ENCODE results near the gene ABL2.

Gene ABL2

DNA sequence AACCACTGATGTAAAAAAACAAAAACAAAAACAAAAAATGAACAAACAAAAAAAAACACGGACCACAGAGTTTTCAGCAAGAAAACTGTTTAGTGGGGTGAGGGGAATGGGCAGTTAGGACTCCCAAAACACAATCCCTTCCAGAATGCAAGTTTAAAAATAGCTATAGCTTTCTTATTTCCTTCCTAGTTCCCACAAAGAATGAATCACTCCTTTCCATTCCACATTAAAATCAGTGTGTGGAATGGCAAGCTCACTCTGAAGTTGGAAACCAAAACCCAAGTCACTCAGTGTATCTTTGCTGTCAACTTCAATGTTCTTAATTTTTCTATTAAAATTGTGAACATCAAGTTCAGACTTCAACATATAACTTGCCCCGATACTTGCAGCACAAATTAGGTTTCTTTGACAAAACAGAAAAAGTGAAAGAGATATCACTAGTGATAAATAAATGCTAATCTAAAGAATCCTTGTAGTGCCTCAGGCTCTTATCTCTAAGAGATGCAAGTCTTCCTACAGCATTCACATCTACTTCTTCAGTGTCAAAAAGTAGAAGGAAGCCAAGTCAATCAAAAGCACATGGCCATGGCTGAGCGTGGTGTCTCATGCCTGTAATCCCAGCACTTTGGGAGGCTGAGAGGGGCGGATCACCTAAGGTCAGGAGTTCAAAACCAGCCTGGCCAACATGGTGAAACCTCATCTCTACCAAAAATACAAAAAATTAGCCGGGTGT is 102.1 kb downstream of the ABL2 start:
- DNase-seq = no peak

DNA sequence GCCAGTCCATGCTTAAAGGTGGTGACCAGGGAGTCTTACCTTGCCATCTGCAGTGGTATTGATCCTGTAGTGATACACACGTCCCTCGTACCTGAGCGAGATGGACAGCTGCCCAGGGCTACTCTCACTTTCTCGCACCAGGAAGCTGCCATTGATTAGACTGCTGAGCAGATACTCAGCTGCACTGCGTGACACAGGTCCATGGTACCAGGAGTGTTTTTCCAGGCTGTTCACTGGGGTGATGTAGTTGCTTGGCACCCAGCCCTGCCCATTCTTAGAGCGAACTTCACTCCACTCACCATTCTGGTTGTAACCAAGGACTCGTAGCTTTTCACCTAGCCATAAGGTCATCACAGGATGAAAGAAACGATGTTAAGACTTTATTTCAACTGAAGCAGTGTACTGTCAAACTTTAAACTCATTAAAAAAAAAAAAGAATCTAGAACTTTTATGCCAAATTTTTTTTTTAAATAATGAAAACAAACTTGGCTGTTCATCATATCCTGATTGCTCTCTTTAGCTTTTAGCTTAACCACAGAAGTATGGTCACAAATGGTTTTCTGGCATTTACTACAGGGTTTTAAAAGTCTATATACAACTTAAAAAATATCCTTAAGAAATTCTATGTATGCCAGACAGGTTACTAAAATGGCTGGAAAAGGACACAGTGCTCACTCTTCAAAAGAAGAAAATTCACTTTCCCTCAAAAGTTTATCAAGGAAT is 103.0 kb downstream of the ABL2 start:
- no peak for DNase-seq

- no peak for DNase-seq
These were observed 104.6 kb downstream of the ABL2 start for GRCh38 chr1:179124873-179125272.

DNA sequence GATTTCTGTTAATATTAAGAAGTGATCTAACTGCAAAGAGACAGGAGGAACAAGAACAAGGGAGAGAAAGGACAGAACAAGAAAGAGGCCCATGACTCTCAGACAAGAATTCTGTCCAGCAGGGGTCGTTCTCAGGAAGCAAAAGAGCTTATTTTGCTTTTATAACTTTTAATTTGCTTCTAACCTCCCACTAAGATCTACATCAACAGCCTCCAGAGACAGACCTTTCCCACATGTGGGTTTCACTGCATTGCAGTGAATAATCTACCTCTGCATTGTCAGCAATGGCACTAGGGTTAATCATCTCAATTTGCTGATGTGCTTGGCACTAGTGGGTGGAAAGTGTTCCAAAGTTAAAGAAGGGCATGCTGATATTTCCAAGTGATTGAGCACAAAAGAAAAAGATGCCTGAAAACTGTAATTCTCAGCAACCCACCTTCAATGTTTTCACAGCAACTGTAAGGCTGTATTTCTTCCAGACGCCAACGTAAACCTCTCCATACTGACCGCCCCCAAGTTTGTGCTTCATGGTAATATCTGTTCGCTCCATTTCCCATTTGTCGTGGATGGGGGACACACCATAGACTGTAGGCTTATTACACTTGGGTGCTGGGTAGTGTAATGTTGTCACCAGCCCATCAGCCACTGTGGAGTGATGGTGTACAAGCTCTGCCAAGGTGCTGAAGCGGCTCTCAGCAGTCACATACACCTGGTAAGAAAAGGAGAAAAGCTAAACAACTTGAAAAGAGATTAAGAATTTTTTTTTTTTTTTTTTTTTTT is 108.1 kb downstream of the ABL2 start:
- DNase-seq = peak; percentile 13

- no peak for DNase-seq
These were observed 108.7 kb downstream of the ABL2 start for GRCh38 chr1:179120736-179121135.

DNA sequence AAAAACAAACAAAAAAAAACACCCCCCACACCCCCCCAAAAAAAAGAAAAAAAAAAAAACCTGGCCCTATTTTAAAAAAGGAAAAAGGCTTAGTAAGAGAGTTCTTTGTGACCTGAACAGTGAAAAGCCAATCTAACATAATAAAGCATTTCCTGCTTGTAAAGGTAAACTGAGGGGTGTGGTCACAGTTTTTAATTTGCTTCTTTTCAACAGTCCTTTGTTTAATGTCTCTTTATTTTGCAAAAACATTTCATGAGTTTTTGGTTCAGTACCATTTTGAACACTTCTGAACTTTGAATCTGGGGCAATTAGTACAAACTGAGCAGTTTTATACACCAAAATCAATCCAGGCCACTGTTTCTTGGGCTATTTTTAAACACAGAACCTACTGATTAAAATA is 110.0 kb downstream of the ABL2 start:
- no peak for DNase-seq

DNA sequence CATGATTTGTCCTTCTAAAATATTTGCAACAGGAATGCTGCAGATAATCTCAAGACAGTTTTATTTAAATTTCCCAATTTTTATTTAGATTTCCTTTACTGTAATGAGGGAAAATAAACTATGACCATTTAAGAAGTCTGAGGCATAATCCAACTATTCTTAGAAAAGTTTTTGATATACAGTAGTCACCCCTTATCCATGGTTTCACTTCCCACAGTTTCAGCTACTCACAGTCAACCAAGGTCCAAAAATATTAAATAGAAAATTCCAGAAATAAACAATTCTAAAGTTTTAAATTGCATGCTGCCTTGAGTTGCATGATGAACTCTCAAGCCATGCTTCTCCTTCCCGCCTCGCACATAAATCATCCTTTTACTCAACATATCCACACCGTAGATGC is 114.3 kb downstream of the ABL2 start:
- DNase-seq = no peak

GRCh38 chr1:179108644-179109043 is 120.8 kb downstream of the ABL2 start:
- DNase-seq = no peak

DNA sequence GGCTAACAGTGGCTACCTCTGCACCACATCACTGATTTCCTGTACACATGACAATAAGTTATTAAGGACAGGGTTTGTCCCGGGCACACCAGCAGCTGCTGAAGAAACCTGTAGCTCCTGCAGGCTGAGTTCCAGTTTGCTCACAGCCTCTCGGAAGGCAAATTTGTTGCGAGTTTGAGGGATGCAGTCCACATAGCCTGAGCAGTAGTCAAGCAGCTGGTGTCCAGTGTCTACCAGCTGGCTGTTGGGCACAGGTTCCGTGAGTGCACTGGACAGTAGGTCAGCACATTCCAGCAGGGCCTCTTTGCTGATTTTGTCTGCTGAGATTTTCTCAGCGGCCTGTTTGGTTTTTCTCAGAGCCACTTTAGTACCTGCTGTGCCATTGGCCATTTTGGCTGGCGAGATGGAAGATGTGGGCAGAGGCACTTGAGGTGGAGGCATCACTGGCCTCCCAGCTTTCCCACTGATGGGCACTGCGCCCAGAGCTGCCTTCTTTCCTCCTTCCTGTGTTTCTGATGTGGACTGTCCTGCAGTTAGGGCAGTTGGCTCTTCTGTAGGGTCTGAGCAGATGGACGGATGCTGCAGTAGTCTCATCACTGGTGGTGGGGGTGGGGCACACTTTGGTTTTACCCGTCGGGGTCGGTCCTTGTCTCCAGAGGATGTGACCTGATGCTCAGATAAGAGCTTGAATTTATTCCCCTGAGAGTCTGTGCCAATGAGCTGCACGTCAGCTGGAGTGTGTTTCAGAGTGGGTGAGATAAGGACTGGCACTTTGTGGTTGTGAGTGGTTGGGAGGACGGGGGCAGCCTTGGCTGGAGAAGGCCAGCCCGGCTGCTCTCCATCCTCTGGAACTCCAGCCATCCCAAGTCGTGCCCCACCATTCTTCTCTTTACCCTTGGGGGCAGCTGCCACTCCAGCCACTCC is 121.5 kb downstream of the ABL2 start:
- no peak for DNase-seq

DNA sequence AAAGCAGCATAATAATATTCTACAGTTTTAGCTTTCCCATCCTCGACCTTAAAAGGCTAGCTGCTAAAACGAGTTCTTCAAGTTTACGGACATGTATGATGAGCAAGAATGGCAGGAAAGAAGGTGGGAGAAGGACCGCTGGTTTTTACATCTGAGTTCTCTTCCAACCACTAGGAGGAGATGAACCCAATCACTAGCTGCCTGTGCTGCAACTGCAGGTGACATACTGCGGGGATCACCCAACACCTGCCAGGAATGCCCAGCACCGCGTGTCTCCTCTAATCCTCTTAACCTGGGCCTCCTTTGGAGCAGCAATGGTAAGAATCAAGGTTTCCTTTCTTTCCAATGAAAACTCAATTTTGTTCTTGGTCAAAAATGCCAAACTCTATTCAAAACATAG is 124.1 kb downstream of the ABL2 start:
- no peak for DNase-seq

GRCh38 chr1:179104611-179105250 is 124.7 kb downstream of the ABL2 start:
- DNase-seq = no peak

GRCh38 chr1:179103999-179104398 is 125.5 kb downstream of the ABL2 start:
- DNase-seq = no peak

DNA sequence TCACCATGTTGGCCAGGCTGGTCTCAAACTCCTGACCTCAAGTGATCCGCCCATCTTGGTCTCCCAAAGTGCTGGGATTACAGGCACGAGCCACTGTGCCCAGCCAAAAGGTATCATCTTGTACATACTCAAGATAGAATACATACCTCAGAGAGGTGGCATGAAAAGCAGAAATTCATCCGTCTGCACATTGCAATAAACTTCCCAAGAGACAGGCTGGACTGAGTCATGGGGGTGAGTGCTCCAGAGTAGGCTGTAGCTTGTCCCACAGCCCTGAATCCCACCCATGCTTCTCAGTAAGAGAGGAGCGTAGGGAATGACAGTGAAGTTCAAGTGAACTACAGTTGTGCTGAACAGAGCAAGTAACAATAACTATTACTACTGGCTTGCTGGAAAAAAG is 127.9 kb downstream of the ABL2 start:
- no peak for DNase-seq

DNA sequence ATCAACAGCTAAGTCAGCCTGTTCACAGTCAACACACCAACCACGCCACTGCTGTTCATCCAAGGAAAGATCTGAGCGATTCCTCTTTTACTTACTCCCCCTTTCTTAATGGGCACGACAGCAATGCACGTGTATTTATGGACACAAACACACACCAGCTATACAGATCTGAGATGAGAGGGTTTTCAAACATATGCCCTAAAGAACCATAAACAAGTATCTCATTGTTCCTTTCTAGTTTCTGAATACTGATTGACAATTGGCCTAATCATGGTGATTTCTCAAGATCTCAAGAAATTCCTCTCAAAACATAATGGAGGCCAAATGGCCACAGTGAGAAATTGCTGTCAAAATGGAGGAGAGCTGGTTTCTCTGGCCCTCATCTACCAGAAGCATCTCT is 129.6 kb downstream of the ABL2 start:
- no peak for DNase-seq

DNA sequence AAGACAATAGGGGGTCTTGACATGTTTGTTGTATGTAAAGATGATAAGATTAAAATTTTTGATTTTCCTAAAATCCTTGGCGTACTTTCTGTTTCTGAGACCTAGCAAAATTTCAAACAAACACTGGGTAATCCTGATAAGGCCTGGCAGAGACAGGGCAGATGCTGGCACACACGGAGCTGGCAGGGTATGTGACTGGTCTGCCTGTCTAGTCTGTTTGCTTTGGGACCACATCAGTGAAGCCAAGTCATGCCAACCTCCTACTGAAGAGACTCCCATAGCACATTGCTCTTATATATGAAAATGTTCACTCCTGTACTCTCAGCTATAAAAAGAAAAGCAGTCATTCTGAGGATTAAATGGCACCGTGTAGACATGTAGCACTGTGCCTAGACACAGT is 133.6 kb downstream of the ABL2 start:
- no peak for DNase-seq

DNA sequence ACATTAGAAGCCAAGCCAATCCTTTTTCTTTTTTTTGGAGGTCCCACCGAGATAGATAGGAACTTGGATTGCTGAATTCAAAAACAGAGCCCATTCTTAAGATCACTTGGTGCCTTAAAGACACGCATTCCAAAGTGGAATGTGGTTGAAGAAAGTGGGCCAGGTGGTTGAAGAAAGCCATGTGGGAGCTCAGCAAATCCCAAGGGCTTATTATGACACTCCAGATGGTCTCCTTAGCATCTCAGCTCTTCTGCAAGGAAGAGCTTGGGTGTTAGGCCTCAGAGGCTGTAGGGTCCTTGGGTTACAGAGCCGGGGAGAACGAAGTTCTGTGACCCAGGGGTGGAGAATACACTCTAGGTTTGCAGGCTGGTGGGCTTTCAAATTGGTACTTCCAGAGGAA is 134.1 kb downstream of the ABL2 start:
- no peak for DNase-seq

DNA sequence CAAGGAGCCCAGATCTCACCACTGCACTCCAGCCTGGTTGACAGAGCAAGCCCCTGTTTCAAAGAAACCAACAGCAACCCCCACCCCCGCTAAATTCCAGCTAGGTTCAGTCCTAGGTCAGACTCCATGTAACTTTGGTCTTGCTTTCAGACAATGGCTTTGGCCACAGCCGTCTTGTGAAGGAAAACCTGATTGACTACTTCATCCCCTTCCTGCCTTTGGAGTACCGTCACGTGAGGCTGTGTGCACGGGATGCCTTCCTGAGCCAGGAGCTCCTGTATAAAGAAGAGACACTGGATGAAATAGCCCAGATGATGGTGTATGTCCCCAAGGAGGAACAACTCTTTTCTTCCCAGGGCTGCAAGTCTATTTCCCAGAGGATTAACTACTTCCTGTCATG is 134.7 kb downstream of the ABL2 start:
- DNase-seq = no peak

DNA sequence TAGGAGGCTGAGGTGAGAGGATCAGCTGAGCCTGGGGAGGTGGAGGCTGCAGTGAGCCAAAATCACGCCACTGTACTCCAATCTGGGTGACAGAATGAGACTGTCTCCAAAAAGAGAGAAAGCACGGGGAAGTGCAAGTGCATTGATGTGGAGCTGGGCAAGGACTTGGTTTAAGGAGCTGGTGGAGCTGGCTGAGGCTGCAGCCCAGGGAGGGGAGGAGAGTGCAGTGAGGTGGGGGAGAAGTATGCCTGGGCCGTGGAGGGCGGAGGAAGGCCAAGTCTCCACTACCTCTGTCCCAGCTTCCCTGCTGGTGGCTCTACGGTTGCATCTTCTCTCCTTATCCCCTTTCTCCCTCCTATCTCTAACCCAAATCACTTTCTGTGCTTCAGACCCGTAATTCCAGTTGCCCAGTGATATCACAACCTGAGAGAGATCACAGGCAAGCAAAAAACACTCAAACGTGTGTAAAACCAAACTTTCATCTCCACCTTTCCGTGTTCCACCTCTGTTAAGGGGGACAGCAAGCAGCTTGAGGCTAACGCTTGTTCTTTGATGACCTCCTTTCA is 136.5 kb downstream of the ABL2 start:
- no peak for DNase-seq

DNA sequence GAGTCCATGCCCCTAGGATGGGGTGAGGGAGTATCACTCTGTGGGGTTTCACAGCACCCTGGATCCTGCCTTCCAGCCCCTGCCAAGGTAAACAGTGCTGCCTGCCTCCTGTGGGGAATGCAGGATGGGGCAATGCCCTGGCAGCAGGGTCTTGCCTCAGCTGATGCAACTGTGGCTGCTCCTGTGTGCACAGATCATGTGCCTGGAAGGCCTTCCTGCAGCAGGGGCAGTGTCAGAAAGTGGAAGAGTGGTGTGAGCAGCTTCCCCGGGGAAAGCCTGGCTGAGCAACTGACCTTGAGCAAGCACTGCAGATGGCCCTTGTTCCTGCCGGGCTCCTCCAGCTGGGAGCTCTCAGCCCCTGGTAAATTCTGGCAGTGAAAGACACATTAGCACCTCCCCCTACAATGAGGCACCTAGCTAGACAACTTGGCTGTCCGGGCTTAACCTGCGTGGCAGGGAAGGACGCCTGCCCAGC is 137.7 kb downstream of the ABL2 start:
- no peak for DNase-seq

- DNase-seq = no peak
These were observed 138.6 kb downstream of the ABL2 start for GRCh38 chr1:179090923-179091322.

DNA sequence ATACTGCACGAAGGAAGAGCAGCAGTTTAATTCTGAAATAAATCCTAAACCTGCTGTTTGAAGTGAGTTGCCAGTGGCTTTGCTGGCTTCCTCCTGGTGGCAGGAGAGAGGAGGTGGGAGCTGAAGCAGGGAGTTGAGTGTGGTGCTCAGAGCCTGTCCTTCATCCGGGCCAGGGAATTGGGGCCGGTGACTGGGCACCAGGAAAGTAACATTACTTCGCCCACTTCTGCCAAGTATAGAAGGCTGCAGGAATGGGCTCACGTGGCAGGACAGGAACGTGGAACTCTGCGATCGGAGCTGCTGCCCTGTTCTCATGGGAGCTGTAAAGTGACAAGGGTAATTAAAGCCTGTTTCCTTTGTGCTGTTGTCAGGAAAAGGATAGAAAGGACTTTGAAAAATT is 139.0 kb downstream of the ABL2 start:
- DNase-seq = no peak

Data from NCI-H1048 (cell line).